ENCODE measurements around the gene BIRC2. TPM values are rescaled to one million over a fixed set of nuclear protein-coding genes. Genes with fewer than 3 reads are reported as not detected.

Gene BIRC2
- total RNA-seq, 2 donors from 2014 or later, result 48.7 to 92.9 TPM

DNA sequence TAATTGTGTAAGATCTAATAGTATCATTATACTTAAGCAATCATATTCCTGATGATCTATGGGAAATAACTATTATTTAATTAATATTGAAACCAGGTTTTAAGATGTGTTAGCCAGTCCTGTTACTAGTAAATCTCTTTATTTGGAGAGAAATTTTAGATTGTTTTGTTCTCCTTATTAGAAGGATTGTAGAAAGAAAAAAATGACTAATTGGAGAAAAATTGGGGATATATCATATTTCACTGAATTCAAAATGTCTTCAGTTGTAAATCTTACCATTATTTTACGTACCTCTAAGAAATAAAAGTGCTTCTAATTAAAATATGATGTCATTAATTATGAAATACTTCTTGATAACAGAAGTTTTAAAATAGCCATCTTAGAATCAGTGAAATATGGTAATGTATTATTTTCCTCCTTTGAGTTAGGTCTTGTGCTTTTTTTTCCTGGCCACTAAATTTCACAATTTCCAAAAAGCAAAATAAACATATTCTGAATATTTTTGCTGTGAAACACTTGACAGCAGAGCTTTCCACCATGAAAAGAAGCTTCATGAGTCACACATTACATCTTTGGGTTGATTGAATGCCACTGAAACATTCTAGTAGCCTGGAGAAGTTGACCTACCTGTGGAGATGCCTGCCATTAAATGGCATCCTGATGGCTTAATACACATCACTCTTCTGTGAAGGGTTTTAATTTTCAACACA lies 23.3 kb upstream of the BIRC2 start:
- Histone ChIP-seq H3K27ac (no peak overlapping the region), H3K36me3 (no peaks in the 10 kb centered on the region), H3K4me1 (ENCODE audit: control insufficient read depth in 1 of 2, low read depth in 2 of 2) (peaks cover 16 to 22% of the 10 kb centered on the region in 2 donors), H3K4me3 (no peak overlapping the region), H3K9me3 (no peaks in the 10 kb centered on the region), H3K27me3 (replicated peaks; ENCODE audit: insufficient read depth) (no peaks in the 10 kb centered on the region)
- TF ChIP-seq, protein P1, sequence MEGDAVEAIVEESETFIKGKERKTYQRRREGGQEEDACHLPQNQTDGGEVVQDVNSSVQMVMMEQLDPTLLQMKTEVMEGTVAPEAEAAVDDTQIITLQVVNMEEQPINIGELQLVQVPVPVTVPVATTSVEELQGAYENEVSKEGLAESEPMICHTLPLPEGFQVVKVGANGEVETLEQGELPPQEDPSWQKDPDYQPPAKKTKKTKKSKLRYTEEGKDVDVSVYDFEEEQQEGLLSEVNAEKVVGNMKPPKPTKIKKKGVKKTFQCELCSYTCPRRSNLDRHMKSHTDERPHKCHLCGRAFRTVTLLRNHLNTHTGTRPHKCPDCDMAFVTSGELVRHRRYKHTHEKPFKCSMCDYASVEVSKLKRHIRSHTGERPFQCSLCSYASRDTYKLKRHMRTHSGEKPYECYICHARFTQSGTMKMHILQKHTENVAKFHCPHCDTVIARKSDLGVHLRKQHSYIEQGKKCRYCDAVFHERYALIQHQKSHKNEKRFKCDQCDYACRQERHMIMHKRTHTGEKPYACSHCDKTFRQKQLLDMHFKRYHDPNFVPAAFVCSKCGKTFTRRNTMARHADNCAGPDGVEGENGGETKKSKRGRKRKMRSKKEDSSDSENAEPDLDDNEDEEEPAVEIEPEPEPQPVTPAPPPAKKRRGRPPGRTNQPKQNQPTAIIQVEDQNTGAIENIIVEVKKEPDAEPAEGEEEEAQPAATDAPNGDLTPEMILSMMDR (IDR thresholded peaks at IDR 0.05), result no peak
- ATAC-seq (ENCODE audit: insufficient number of reproducible peaks, low FRiP score, low read depth) (no peak), DNase-seq (ENCODE audit: low spot score) (no peak)

DNA sequence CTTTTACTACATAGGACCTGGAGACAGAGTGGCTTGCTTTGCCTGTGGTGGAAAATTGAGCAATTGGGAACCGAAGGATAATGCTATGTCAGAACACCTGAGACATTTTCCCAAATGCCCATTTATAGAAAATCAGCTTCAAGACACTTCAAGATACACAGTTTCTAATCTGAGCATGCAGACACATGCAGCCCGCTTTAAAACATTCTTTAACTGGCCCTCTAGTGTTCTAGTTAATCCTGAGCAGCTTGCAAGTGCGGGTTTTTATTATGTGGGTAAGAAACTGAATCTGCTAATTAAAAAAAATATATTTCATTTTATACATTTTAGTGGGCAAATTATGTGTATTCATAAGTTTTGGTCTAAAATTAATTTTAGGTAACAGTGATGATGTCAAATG lies 21.9 kb upstream of the BIRC2 start:
- Histone ChIP-seq H3K4me3 (no peak overlapping the region), H3K9me3 (no peaks in the 10 kb centered on the region), H3K27me3 (replicated peaks; ENCODE audit: insufficient read depth) (no peaks in the 10 kb centered on the region), H3K27ac (no peak overlapping the region), H3K36me3 (no peaks in the 10 kb centered on the region), H3K4me1 (ENCODE audit: control insufficient read depth in 1 of 2, low read depth in 2 of 2) (peaks cover 8 to 16% of the 10 kb centered on the region in 2 donors)
- no peak for ATAC-seq (ENCODE audit: insufficient number of reproducible peaks, low FRiP score, low read depth)
- DNase-seq (ENCODE audit: low spot score), result no peak
- TF ChIP-seq, protein P1 (IDR thresholded peaks at IDR 0.05), result no peak

DNA sequence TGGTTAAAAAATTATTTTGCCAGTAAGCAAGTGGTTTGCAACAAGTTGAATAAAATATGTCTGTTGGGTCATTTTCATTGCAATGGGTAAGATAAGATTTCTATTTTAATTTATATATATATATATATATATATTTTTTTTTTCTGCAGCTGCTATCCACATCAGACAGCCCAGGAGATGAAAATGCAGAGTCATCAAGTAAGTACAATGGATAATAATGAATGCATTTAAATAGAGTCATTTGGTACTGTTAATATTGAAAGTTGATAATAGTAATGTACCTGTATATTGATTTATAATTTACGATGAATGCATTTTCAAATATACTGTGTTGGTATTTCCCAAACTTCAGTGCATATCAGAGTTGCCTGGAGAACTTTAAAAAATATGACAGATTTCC lies 18.3 kb upstream of the BIRC2 start:
- no peak overlapping the region for H3K4me3 ChIP-seq
- H3K27me3 ChIP-seq (replicated peaks; ENCODE audit: insufficient read depth), result no peaks in the 10 kb centered on the region
- ATAC-seq (ENCODE audit: insufficient number of reproducible peaks, low FRiP score, low read depth), result no peak
- no peaks in the 10 kb centered on the region for H3K4me1 ChIP-seq (ENCODE audit: control insufficient read depth in 1 of 2, low read depth in 2 of 2)
- H3K36me3 ChIP-seq, result no peaks in the 10 kb centered on the region
- H3K27ac ChIP-seq, result no peak overlapping the region
- TF ChIP-seq, protein P1 (IDR thresholded peaks at IDR 0.05), result no peak
- H3K9me3 ChIP-seq, result no peaks in the 10 kb centered on the region
- no peak for DNase-seq (ENCODE audit: low spot score)

DNA sequence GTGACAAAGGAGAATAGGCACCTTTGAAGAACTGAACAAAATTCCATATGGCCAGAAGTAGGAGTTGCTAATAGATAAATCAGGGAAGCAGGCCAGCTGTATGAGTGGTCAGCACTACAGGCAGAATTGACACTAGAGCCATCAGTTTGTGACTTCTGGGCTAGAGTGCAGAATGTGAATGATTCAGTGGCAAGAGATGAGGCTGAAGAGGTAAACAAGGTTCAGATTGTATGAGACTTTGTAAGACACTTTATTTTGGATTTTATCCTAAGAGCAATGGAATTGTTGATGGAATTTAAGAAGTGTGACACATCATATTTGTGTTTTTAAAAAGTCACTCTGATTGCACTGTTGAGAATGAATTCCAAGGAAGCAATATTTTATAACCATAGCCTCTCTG lies 16.8 kb upstream of the BIRC2 start:
- ATAC-seq (ENCODE audit: insufficient number of reproducible peaks, low FRiP score, low read depth) (no peak), DNase-seq (ENCODE audit: low spot score) (no peak)
- no peak overlapping the region for H3K4me3 ChIP-seq
- H3K27me3 ChIP-seq (replicated peaks; ENCODE audit: insufficient read depth), result no peaks in the 10 kb centered on the region
- H3K9me3 ChIP-seq, result no peaks in the 10 kb centered on the region
- TF ChIP-seq, protein P1 (IDR thresholded peaks at IDR 0.05), result no peak
- H3K36me3 ChIP-seq, result no peaks in the 10 kb centered on the region
- no peak overlapping the region for H3K27ac ChIP-seq
- no peaks in the 10 kb centered on the region for H3K4me1 ChIP-seq (ENCODE audit: control insufficient read depth in 1 of 2, low read depth in 2 of 2)

DNA sequence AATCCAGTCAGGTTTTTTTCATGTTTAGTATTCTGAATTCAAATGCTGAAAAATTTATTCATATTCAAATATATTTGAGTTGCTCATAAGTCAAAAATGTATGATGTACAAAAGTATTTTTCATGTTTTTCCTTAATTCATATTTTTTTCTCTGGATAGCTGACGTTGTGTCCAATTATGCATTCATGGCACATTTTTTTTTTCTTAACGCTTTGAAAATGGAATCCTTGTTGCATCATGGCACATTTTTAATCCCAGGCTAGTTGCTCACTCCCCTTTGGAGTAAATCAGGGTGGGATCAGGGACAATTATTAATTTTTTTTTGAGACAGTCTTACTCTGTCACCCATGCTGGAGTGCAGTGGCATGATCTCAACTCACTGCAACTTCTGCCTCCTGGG lies 15.7 kb upstream of the BIRC2 start:
- ATAC-seq (ENCODE audit: insufficient number of reproducible peaks, low FRiP score, low read depth) (no peak), DNase-seq (ENCODE audit: low spot score) (no peak)
- Histone ChIP-seq H3K27me3 (replicated peaks; ENCODE audit: insufficient read depth) (no peaks in the 10 kb centered on the region), H3K4me1 (ENCODE audit: control insufficient read depth in 1 of 2, low read depth in 2 of 2) (no peaks in the 10 kb centered on the region), H3K4me3 (no peak overlapping the region), H3K36me3 (no peaks in the 10 kb centered on the region), H3K27ac (no peak overlapping the region), H3K9me3 (no peaks in the 10 kb centered on the region)
- TF ChIP-seq, protein P1 (IDR thresholded peaks at IDR 0.05), result no peak

All from thoracic aorta (tissue), 2 donors.